GM12864 (cell line): Measurements from ENCODE around the gene LDLR.
A peak's percentile ranks its signal among the peaks of the same experiment; 100 is the strongest.
"Not testable (repeated sequence)": the region's sequence is repeated elsewhere in the genome, so short reads cannot be mapped to it uniquely, and the experiment has no call there.

ENCODE experiments used
- DNase-seq: peaks from one replicate; pipeline ENCODE4 v3.0.0-alpha.2; 2011; ENCODE audit warnings: low read depth
- H3K4me3 ChIP-seq: 2 replicates; pipeline ENCODE4 v1.5.1; 2011; ENCODE audit warnings: mild to moderate bottlenecking, low read depth, low read length, control low read depth
- CTCF ChIP-seq: IDR thresholded peaks from 2 replicates; pipeline ENCODE4 v1.5.1; 2011; ENCODE audit warnings: low read depth, mild to moderate bottlenecking, moderate library complexity, low read length, control low read depth, inconsistent platforms; ENCODE audit errors: missing control alignments

LDLR gene

GRCh38 chr19:11127905-11128304 lies 38.6 kb downstream of the LDLR start:
- no peak for TF ChIP-seq CTCF
- DNase-seq, result no peak
- no peak overlapping the region for H3K4me3 ChIP-seq

- peak; percentile 97 for TF ChIP-seq CTCF
- H3K4me3 ChIP-seq, result no peak overlapping the region
- no peak for DNase-seq
Observed at GRCh38 chr19:11130824-11131455, 41.7 kb downstream of the LDLR start.

DNA sequence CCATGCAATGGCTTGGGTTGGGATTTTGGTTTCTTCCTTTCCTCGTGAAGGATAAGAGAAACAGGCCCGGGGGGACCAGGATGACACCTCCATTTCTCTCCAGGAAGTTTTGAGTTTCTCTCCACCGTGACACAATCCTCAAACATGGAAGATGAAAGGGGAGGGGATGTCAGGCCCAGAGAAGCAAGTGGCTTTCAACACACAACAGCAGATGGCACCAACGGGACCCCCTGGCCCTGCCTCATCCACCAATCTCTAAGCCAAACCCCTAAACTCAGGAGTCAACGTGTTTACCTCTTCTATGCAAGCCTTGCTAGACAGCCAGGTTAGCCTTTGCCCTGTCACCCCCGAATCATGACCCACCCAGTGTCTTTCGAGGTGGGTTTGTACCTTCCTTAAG lies 42.2 kb downstream of the LDLR start:
- no peak for DNase-seq
- TF ChIP-seq CTCF, result no peak
- no peak overlapping the region for H3K4me3 ChIP-seq

GRCh38 chr19:11136400-11137101 lies 47.3 kb downstream of the LDLR start:
- H3K4me3 ChIP-seq, result no peak overlapping the region
- no peak for DNase-seq
- no peak for TF ChIP-seq CTCF

DNA sequence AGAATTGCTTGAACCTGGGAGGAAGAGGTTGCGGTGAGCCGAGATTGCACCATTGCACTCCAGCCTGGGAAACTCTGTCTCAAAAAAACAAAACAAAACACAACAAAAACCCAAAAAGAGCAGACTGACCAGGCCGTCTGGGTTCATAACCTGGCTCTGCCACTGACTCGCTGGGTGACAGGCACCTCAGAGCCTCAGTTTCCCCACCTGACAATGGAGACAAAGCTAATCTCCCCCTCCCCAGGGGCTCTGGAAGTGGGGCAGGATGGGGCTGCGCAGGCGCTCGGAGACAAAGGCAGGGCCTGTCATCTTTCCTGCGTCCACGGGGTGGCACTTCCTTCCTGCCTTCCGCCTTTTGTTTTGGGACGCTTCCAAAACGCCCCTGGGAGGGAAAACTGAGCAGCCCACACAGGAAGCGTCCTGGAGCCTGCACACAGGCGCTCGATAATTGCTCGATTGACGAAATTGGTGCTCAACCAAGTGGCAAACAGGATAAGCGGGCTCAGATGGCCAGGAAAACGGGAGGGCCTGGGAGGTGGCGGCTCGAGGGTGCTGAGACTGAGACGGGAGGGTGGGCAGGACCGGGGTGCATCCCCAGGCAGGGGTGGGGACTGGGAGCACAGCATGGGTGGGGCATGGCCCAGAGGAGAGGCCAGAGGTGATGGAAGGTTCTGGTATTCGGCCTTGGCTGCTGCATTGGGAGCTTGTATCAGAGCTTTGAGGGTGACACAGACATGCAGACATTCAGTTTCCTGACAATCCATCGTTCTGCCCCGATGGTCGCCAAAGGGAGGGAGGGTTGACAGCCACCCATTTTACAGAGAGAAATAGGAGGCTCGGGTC lies 48.5 kb downstream of the LDLR start:
- peak; percentile 87 for TF ChIP-seq CTCF
- DNase-seq, result no peak
- H3K4me3 ChIP-seq, result peak overlapping the region; percentile 34

DNA sequence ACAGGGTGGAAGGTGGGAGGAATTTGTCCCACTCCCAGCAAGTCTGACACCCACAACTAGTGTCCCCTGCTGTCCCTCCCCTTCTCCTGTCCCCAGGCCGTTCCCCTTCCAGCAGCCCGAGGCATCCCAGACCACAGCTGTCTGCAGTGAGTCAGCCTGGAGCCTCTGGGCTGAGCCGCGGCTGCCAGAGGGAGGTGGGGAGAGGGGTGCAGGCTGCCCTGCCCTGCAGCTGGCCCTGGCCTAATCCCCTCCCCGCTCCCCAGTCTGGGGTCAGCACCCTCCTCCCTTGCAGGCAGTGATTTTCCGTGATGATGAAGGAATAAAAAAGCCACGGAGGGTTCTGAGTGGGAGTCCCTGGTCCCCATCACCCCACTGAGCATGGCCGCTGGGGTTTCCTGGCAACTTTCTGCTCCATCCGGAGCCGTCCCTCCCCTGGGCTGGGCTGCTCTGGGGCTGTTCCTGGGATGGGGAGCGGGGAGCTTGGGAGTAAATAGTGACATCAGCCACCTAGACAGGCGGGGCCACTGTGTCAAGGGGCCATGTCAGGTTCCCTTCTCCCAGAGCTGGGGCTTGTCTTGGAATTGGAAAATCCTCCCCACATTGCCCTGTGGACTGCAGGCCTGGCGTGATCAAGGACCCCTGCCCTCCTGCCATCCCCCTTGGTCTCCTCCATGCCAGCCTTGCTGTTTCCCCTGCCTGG lies 49.5 kb downstream of the LDLR start:
- TF ChIP-seq CTCF, result no peak
- H3K4me3 ChIP-seq, result no peak overlapping the region
- DNase-seq, result no peak

DNA sequence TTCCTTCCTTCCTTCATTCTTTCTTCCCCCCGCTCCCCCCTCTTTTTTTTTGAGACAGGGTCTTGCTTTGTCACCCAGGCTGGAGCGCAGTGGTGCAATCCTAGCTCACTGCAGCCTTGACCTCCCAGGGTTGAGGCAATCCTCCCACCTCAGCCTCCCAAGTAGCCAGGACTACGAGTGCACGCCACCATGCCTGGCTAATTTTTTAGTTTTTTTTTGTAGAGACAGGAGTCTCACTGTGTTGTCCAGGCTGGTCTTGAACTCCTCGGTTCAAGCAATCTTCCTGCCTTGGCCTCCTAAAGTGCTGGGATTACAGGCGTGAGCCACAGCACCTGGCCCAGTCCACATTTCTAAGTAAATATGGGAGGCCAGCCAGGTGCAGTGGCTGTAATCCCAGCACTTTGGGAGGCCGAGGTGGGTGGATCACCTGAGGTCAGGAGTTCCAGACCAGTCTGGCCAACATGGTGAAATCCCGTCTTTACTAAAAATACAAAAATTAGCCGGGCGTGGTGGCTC lies 50.8 kb downstream of the LDLR start:
- DNase-seq, H3K4me3 ChIP-seq: not testable (repeated sequence)
